Glutamatergic neuron (in vitro differentiated cells): Measurements from ENCODE around the gene CHST11. TPM values are rescaled to one million over a fixed set of nuclear protein-coding genes. Genes with fewer than 3 reads are reported as not detected.

Experiments used
- DNase-seq: peaks from one replicate; pipeline ENCODE4 v3.0.0; 2022
- H3K27ac Mint-ChIP-seq: one replicate; pipeline ENCODE4 v1.8.0; 2020; ENCODE audit warnings: mild to moderate bottlenecking, mixed read lengths, inconsistent platforms; ENCODE audit not compliant: unreplicated experiment
- H3K27me3 Mint-ChIP-seq: one replicate; pipeline ENCODE4 v1.8.0; 2020; ENCODE audit warnings: mild to moderate bottlenecking, moderate library complexity, mixed read lengths, inconsistent platforms; ENCODE audit not compliant: unreplicated experiment
- H3K36me3 Mint-ChIP-seq: one replicate; pipeline ENCODE4 v1.8.0; 2020; ENCODE audit warnings: mild to moderate bottlenecking, mixed read lengths, inconsistent platforms; ENCODE audit not compliant: unreplicated experiment
- H3K4me1 Mint-ChIP-seq: one replicate; pipeline ENCODE4 v1.8.0; 2020; ENCODE audit warnings: mild to moderate bottlenecking, low read depth, mixed read lengths, inconsistent platforms; ENCODE audit not compliant: unreplicated experiment
- H3K4me3 Mint-ChIP-seq: one replicate; pipeline ENCODE4 v1.8.0; 2020; ENCODE audit warnings: mild to moderate bottlenecking, mixed read lengths, inconsistent platforms; ENCODE audit not compliant: unreplicated experiment
- H3K9me3 Mint-ChIP-seq: one replicate; pipeline ENCODE4 v1.8.0; 2020; ENCODE audit warnings: mild to moderate bottlenecking, moderate library complexity, mixed read lengths, inconsistent platforms; ENCODE audit not compliant: unreplicated experiment
- total RNA-seq: library from RNA; stranded (reverse); fragmentation: NEBNext Ultra II Directional; extraction: Animal tissue kit (Norgen Biotek cat#: 25700); gene quantifications from one replicate; pipeline ENCODE4 v1.2.1, GENCODE V29; 2021; ENCODE audit not compliant: unreplicated experiment
- TF ChIP-seq, protein P1 (sequence below): fragments of 200-600 bp; sonication (generic); IDR thresholded peaks from one replicate; pipeline ENCODE4 v1.5.0; 2021; ENCODE audit not compliant: partially characterized antibody, unreplicated experiment

Gene CHST11
- total RNA-seq, 1 donor from 2014 or later: 11.5 TPM

DNA sequence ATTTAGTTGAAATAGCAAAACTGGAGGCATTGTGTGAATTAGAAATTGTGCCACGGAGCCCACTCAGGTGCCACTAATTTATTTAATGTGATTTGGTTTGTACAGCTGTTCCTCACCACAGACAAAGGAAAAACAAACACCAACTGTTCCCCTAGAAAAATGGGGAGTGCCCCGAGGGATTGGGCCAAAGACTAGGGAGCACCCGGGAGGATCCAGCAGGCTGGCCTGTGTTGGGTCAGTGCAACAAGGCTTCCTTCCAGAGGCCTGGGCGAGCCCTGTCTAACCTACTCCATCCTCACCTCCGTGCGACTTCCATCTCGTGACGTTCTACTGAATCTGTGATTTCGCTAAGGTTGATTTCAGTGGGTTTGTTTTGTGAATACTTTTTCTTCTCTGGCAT is 206.2 kb downstream of the CHST11 start:
- Mint-ChIP-seq H3K27me3 (no peaks in the 10 kb centered on the region), H3K4me3 (no peak overlapping the region), H3K4me1 (peaks cover 13% of the 10 kb centered on the region), H3K9me3 (peaks cover 2% of the 10 kb centered on the region), H3K36me3 (no peaks in the 10 kb centered on the region), H3K27ac (peak overlapping the region; percentile 40)
- DNase-seq: no peak
- TF ChIP-seq, protein P1, sequence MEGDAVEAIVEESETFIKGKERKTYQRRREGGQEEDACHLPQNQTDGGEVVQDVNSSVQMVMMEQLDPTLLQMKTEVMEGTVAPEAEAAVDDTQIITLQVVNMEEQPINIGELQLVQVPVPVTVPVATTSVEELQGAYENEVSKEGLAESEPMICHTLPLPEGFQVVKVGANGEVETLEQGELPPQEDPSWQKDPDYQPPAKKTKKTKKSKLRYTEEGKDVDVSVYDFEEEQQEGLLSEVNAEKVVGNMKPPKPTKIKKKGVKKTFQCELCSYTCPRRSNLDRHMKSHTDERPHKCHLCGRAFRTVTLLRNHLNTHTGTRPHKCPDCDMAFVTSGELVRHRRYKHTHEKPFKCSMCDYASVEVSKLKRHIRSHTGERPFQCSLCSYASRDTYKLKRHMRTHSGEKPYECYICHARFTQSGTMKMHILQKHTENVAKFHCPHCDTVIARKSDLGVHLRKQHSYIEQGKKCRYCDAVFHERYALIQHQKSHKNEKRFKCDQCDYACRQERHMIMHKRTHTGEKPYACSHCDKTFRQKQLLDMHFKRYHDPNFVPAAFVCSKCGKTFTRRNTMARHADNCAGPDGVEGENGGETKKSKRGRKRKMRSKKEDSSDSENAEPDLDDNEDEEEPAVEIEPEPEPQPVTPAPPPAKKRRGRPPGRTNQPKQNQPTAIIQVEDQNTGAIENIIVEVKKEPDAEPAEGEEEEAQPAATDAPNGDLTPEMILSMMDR: no peak

- Mint-ChIP-seq H3K9me3 (peaks cover 2% of the 10 kb centered on the region), H3K27me3 (peaks cover 3% of the 10 kb centered on the region), H3K27ac (no peak overlapping the region), H3K4me1 (peaks cover 20% of the 10 kb centered on the region), H3K4me3 (no peak overlapping the region), H3K36me3 (no peaks in the 10 kb centered on the region)
- TF ChIP-seq, protein P1: no peak
- no peak for DNase-seq
These were observed 207.6 kb downstream of the CHST11 start for GRCh38 chr12:104664351-104664750.

- peaks cover 3% of the 10 kb centered on the region for H3K27me3 Mint-ChIP-seq
- peaks cover 2% of the 10 kb centered on the region for H3K9me3 Mint-ChIP-seq
- DNase-seq: no peak
- H3K4me1 Mint-ChIP-seq: peaks cover 22% of the 10 kb centered on the region
- no peak overlapping the region for H3K27ac Mint-ChIP-seq
- H3K4me3 Mint-ChIP-seq: no peak overlapping the region
- TF ChIP-seq, protein P1: no peak
- H3K36me3 Mint-ChIP-seq: no peaks in the 10 kb centered on the region
These were observed 208.5 kb downstream of the CHST11 start for GRCh38 chr12:104665296-104665695.

DNA sequence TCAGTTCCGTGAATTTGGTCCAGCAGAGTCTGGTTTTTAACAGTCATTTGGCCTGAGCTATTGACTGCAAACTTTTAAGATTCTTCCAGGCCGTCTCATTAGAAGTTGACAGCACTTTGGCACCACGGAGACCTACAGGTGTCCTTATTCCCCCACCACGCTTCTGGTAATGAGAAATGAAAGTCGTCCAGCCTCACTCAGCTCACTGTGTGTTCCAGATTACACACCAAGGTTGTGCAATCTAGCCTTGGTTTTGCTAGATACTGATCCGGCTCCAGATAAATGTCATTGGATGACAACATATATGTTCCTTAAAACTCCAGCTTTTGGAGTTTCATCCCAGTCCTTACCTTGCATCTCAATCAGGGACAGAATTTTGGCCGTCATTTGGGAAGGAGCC is 210.4 kb downstream of the CHST11 start:
- Mint-ChIP-seq H3K4me3 (no peak overlapping the region), H3K36me3 (no peaks in the 10 kb centered on the region), H3K4me1 (peaks cover 31% of the 10 kb centered on the region), H3K27ac (no peak overlapping the region), H3K9me3 (peaks cover 2% of the 10 kb centered on the region), H3K27me3 (peaks cover 6% of the 10 kb centered on the region)
- DNase-seq: no peak
- TF ChIP-seq, protein P1: no peak

- Mint-ChIP-seq H3K4me3 (no peak overlapping the region), H3K4me1 (peaks cover 23% of the 10 kb centered on the region), H3K36me3 (no peaks in the 10 kb centered on the region), H3K27ac (no peak overlapping the region), H3K9me3 (peaks cover 2% of the 10 kb centered on the region), H3K27me3 (peaks cover 6% of the 10 kb centered on the region)
- DNase-seq: no peak
- TF ChIP-seq, protein P1: no peak
These were observed 211.5 kb downstream of the CHST11 start for GRCh38 chr12:104668274-104668718.
